ACC112 (cell line): Measurements from ENCODE around the gene FAM110C.

Experiments used
- H2AFZ ChIP-seq: fragments of 200-600 bp; sonication (generic); one replicate; pipeline ENCODE4 v1.6.0; 2017; ENCODE audit warnings: antibody characterized with exemption, low read length; ENCODE audit not compliant: unreplicated experiment
- H3K27ac ChIP-seq: fragments of 200-600 bp; sonication (generic); 2 replicates; pipeline ENCODE4 v1.5.1; 2014; ENCODE audit warnings: low read depth, mild to moderate bottlenecking, antibody characterized with exemption, low read length, moderate library complexity
- H3K27me3 ChIP-seq: fragments of 200-600 bp; sonication (generic); 2 replicates; pipeline ENCODE4 v1.6.1; 2014; ENCODE audit warnings: mild to moderate bottlenecking, antibody characterized with exemption, low read length, moderate library complexity, mixed read lengths; ENCODE audit not compliant: insufficient read depth
- H3K36me3 ChIP-seq: fragments of 200-600 bp; sonication (generic); 2 replicates; pipeline ENCODE4 v1.6.1; 2016; ENCODE audit warnings: mild to moderate bottlenecking, antibody characterized with exemption, low read length, moderate library complexity, mixed read lengths; ENCODE audit not compliant: insufficient read depth
- H3K4me1 ChIP-seq: fragments of 200-600 bp; sonication (generic); one replicate; pipeline ENCODE4 v1.6.1; 2016; ENCODE audit warnings: low read length, mixed read lengths; ENCODE audit not compliant: insufficient read depth, unreplicated experiment, control insufficient read depth
- H3K4me3 ChIP-seq: fragments of 200-600 bp; sonication (generic); 2 replicates; pipeline ENCODE4 v1.5.1; 2014; ENCODE audit warnings: mild to moderate bottlenecking, low read depth, low read length
- H3K79me2 ChIP-seq: fragments of 200-600 bp; sonication (generic); one replicate; pipeline ENCODE4 v1.6.0; 2016; ENCODE audit warnings: low read length; ENCODE audit not compliant: control insufficient read depth, unreplicated experiment, insufficient read depth

The FAM110C gene

GRCh38 chr2:46471-47345 lies at the start of gene FAM110C:
Gene FAM110C (minus strand): TSS chr2:46505. CDS start chr2:46385, 120 bp downstream.
- no peaks in the 10 kb centered on the region for H3K4me1 ChIP-seq
- H3K4me3 ChIP-seq: no peak within 1 kb of the TSS
- H2AFZ ChIP-seq: no peak within 1 kb of the TSS
- H3K27me3 ChIP-seq: peaks cover 58% of the 10 kb centered on the region
- H3K27ac ChIP-seq: no peak within 1 kb of the TSS
- H3K36me3 ChIP-seq: no peaks in the 10 kb centered on the region
- H3K79me2 ChIP-seq: no peaks in the 10 kb centered on the region

- Histone ChIP-seq H3K27ac (no peak overlapping the region), H3K36me3 (no peaks in the 10 kb centered on the region), H3K4me1 (no peaks in the 10 kb centered on the region), H3K4me3 (no peak overlapping the region), H2AFZ (no peak overlapping the region), H3K27me3 (no peaks in the 10 kb centered on the region), H3K79me2 (no peaks in the 10 kb centered on the region)
Measured at GRCh38 chr2:92326-92725, 46.0 kb upstream of the FAM110C start.

- Histone ChIP-seq H3K27ac (no peak overlapping the region), H2AFZ (no peak overlapping the region), H3K4me3 (no peak overlapping the region), H3K4me1 (no peaks in the 10 kb centered on the region), H3K79me2 (no peaks in the 10 kb centered on the region), H3K36me3 (no peaks in the 10 kb centered on the region), H3K27me3 (no peaks in the 10 kb centered on the region)
Measured at GRCh38 chr2:90645-91312, 44.5 kb upstream of the FAM110C start.

GRCh38 chr2:85761-86160 lies 39.5 kb upstream of the FAM110C start:
- H3K4me3 ChIP-seq: no peak overlapping the region
- H3K4me1 ChIP-seq: no peaks in the 10 kb centered on the region
- no peaks in the 10 kb centered on the region for H3K27me3 ChIP-seq
- H2AFZ ChIP-seq: no peak overlapping the region
- no peak overlapping the region for H3K27ac ChIP-seq
- no peaks in the 10 kb centered on the region for H3K36me3 ChIP-seq
- H3K79me2 ChIP-seq: no peaks in the 10 kb centered on the region

GRCh38 chr2:84121-84520 lies 37.8 kb upstream of the FAM110C start:
- Histone ChIP-seq H3K36me3 (no peaks in the 10 kb centered on the region), H3K27me3 (no peaks in the 10 kb centered on the region), H3K79me2 (no peaks in the 10 kb centered on the region), H3K4me3 (no peak overlapping the region), H3K27ac (no peak overlapping the region), H3K4me1 (no peaks in the 10 kb centered on the region), H2AFZ (no peak overlapping the region)

GRCh38 chr2:80971-81736 lies 34.8 kb upstream of the FAM110C start:
- no peaks in the 10 kb centered on the region for H3K36me3 ChIP-seq
- no peaks in the 10 kb centered on the region for H3K27me3 ChIP-seq
- H3K27ac ChIP-seq: no peak overlapping the region
- no peak overlapping the region for H2AFZ ChIP-seq
- no peaks in the 10 kb centered on the region for H3K79me2 ChIP-seq
- H3K4me1 ChIP-seq: no peaks in the 10 kb centered on the region
- H3K4me3 ChIP-seq: no peak overlapping the region

GRCh38 chr2:80378-80777 lies 34.1 kb upstream of the FAM110C start:
- no peaks in the 10 kb centered on the region for H3K79me2 ChIP-seq
- H3K36me3 ChIP-seq: no peaks in the 10 kb centered on the region
- H3K4me1 ChIP-seq: no peaks in the 10 kb centered on the region
- no peak overlapping the region for H2AFZ ChIP-seq
- H3K4me3 ChIP-seq: no peak overlapping the region
- no peaks in the 10 kb centered on the region for H3K27me3 ChIP-seq
- no peak overlapping the region for H3K27ac ChIP-seq

GRCh38 chr2:71309-72035 lies 25.2 kb upstream of the FAM110C start:
- no peak overlapping the region for H2AFZ ChIP-seq
- H3K27ac ChIP-seq: no peak overlapping the region
- no peaks in the 10 kb centered on the region for H3K79me2 ChIP-seq
- no peaks in the 10 kb centered on the region for H3K4me1 ChIP-seq
- no peak overlapping the region for H3K4me3 ChIP-seq
- H3K36me3 ChIP-seq: no peaks in the 10 kb centered on the region
- no peaks in the 10 kb centered on the region for H3K27me3 ChIP-seq

- Histone ChIP-seq H3K27me3 (no peaks in the 10 kb centered on the region), H2AFZ (no peak overlapping the region), H3K79me2 (no peaks in the 10 kb centered on the region), H3K27ac (no peak overlapping the region), H3K4me3 (no peak overlapping the region), H3K36me3 (no peaks in the 10 kb centered on the region), H3K4me1 (no peaks in the 10 kb centered on the region)
Measured at GRCh38 chr2:69366-70344, 23.4 kb upstream of the FAM110C start.
